ENCODE data around the gene PTPN22.

PTPN22 gene

DNA sequence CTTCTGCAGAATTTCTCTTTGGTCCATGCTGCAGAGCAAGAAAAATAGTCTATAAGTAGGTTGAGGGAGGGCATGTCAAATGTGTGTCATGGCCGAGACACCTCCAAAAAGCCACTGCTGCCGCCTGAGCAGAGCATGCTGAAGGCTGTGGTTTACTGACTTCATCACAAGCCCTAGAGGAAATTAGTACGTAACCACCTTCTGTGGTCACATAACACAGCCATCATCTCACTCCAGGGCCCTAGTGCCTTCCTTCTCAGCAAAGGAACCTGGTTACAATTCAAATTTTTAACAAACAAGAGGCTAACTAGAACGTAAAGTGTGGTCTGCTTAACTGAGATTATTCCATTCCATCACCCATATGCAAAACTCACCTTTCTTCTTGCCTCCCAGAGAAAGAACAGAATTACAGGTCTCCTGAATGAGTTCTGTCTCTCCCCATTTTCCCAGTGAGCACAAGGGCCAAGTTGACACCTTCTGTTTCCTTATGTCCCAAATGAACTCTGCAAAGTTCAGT, at the start of gene PTPN22:
Gene PTPN22, minus strand, starts transcription at position 116 of the 517 bp plus-strand sequence.
- no peak for DNase-seq

GRCh38 chr1:113918243-113918642, 46.7 kb upstream of the PTPN22 start:
- DNase-seq, result no peak

GRCh38 chr1:113917400-113918082, 46.0 kb upstream of the PTPN22 start:
- no peak for DNase-seq

- DNase-seq, result no peak
Observed at GRCh38 chr1:113916974-113917373, 45.5 kb upstream of the PTPN22 start.

DNA sequence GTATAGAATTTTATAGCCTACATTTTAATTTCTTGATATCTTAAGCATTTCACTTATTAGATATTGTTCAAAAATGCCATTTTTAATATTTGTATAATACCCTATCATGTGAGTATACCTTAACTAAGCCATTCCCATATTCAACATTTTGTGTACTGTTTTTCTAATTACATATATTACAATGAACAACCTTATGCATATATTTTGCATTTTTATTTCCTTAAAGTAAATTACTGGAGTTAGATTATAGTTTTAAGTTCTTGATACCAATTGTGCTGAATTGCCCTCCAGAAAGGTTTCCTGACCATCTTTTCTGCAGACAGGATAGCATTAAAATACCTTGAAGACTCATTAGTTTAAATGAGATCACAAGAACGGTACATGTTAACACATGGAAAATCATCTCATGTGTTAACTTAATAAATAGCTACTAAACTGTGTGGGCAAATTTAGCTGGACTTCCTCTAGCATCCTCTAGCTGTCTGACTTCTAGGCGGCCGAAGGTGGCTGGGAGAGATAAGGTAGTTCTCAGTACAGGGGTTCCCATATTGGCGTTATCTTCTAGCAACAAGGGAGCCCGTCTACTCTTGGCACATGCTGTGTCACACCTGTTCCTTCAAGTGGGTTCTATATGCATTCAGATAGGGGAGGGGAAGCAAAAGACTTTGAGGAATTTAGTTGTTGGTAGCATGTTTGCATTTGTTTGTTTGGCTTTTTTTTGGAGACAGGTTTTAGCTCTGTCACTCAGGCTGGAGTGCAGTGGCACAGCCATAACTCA, 42.6 kb upstream of the PTPN22 start:
- DNase-seq, result no peak

GRCh38 chr1:113913312-113913668, 41.8 kb upstream of the PTPN22 start:
- DNase-seq, result no peak

- DNase-seq, result peak; percentile 89 to 96
Observed at GRCh38 chr1:113912594-113913311, 41.2 kb upstream of the PTPN22 start.

DNA sequence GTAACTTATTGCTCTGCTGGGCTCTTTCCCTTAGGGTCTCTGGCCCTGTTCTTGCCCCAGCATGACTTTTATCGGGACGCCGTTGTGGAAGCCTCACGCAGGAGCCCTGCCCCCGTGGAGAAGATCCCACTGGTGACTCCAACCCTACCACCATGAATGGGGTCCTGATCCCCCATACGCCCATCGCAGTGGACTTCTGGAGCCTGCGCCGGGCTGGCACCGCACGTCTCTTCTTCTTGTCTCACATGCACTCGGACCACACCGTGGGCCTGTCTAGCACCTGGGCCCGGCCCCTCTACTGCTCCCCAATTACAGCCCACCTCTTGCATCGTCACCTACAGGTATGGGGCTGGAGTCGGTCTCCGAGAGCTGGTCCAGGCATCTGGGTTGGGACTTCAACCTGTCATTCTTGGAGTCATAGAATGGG, 33.9 kb upstream of the PTPN22 start:
- DNase-seq, result no peak

DNA sequence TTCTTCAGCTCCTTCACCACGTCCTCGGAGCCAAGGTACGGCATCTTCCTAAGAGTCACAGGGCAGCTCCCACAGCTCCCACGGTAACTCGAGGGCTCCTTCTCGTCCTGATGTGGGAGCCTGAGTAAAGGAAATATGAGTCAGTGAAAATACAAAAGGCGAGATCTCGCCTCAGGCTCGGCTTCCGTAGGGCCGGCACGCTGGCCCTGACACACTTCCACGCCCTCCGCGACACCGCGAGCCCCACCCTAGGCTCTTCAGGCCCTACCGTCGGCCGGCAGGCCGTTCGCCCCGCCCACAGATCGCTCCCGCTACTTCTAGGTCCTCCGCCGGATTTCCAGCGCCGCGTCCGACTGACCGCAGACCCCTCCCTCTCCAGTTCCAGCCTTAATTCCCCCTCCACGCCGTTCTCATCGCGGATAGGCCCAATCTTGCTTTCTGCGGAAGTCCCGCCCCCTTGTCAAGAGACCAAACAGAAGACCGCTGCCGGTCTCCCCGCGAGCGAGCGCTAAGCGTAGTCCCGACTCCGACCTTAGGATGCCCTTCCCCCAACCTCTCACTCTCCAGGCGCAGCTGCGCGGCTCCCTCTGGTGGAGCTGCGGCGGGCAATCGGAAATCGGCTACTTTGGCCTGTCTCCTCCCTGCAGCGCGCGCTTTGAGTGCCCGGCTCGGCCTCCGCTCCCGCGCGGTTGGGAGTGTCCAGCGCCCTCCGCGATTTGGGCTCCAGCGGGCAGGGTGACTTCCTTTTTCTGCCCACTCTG, 33.3 kb upstream of the PTPN22 start, which contains the start of the genes AP4B1 and DCLRE1B:
Gene AP4B1, minus strand, starts transcription at position 126 of the 761 bp plus-strand sequence. Its CDS starts 82 bp downstream, at position 44.
Gene DCLRE1B, plus strand, starts transcription at position 653 of the 761 bp plus-strand sequence. CDS start 261 bp downstream, outside the sequence.
- DNase-seq, result peak; percentile 99 to 100

DNA sequence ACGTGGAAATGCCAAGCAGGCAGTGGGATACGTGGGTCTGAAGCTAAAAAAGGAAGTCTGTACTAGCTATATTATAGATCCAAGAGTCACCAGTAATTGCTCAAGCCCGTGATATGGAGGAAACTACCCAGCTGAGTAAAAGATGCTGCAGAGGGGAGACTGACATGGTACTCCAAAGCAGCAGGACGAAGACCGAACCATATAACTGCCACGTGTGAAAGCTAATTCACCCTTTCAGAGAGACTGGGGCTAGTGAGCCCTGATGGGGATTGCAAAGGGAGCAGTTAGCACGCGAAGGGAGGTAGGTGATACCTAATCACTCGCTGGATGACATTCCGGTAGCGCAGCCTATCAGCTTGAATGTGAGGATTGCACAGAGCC, 32.8 kb upstream of the PTPN22 start:
- DNase-seq, result no peak

DNA sequence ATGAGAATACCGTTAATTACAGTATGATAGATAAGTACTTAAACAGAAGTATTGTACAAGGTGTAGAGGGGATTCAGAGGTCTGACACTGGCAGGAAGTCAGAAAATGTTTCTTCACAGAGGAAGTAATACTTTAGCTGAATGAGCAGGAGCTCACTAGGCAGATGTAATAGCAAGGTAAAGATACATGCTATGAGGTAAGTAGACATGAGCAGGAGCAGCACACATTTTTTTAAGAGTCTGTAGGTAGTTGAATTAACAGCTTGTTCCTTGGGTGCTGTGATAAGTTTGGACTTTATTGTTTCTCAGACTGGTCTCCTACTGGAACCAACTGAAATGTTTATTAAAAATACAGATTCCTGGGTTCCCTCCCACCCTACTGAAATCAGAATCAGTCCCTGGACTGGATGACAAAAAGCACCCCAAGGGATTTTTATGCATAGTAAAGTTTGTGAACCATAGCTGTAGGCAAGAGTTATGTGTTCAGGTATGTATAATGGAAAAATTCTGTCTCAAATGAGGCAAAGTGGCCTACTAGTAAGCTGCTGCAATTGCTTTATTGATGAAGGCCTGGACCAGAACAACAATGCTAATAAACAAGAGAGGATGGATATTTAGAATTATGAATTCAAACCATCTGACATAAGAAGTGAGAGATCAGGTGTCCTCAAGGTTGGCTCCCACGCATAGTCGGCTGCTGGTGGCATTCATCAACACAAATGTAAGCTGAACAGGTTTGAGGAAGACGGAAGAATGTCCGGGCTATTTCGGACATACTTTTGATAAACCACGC, 32.2 kb upstream of the PTPN22 start:
- no peak for DNase-seq

DNA sequence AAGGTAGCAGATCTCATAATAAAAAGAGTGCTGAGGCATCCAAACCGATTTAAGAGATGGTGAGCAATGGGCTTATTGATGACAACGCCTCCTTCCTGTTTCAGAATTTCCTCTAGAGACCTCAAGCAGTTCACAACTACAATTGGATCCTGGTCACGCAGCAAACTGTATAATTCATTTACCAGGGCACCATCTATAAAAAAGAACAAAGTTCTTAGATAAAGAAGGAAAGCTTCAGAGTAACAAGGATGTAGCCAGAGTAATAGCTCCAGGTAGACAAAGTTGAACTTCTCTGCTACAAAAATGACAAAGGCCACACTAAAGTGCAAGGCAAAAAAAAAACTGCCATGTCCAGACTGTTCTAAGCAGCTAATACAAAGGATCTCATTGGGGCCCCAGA, 29.7 kb upstream of the PTPN22 start:
- no peak for DNase-seq

DNA sequence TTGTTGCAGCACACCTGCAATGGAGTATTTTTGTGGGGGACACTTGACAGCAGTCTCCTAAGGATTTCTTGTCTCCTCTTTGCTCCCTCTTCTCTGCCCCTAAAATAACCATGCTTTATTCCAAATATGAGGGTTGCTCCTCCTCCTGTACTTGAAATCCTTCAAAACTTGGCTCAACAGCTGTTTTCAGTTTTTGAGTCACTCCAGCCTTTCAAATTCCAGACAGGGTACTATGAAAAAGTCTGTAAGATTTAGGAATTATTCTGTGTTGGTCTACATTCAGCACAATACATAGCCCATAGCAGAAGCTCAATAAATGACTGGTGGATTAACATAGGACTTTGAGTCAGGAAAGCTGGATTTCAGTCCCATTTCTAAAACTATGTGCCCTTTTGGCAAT, 27.6 kb upstream of the PTPN22 start:
- no peak for DNase-seq

DNA sequence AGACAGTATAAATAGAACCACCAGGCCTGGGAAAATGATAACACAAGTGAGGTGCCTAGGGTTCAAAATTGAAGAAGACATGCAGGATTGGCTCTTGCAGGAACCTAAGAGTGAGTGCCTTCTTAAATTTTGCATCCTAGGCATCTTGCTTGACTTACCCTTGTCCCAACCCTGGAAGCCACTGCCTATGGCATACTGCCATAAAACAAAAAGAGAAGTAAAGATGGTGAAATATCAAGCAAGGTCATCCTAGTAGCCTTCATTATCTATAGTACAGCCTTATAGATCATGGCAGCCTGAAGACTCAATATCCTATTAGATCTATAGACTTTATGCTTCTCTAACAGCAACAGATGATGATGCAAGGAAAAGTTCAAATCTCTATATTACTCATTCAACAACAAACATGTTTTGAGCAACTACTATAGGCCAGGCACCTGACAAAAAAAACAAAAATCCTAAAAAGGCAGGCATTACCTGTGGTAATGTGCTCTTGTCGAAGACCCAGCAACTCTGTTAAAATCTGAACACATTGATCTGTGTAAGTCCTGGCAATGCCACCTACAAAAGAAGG, 26.8 kb upstream of the PTPN22 start:
- no peak for DNase-seq

DNA sequence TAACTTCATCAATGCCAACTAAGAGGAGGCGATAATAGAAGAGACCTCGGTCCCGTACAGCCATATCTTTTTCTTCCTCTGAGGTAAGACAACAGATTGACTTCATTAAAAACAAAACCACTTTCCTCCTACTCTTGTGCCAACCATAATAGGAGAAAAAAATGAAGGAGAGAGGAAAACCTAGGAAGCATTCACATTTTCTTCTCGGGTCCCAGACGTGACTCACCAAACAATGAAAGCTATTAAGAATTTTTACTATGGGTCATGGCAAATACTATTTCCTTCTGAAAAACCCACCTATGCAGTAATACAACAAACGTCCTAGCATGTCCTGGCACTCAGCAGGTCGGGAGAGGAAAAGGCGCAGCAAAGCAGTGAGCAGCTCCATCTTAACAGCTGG, 24.4 kb upstream of the PTPN22 start:
- DNase-seq, result no peak

DNA sequence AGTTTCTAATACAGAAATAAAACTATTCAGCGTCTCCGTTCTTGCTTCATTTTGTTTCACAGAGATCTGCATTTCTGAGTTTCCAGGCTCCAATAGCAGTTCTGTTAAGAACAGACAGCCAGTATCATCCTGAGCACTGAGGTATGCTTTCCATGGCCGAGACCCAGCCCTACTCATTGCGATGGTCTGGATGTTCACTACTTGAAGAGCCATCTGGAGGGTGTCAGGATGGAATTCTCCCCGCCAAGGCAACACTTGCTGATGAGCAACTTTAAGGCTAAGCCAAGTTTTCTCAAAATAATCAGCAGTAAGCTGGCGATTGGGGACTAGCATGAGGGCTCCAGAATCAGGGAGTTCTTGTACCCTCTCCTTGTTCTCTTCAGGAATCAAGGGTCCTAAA, 23.6 kb upstream of the PTPN22 start:
- DNase-seq, result no peak

GRCh38 chr1:113893267-113893666, 21.8 kb upstream of the PTPN22 start:
- DNase-seq, result no peak

GRCh38 chr1:113891631-113892220, 20.2 kb upstream of the PTPN22 start:
- DNase-seq, result no peak

DNA sequence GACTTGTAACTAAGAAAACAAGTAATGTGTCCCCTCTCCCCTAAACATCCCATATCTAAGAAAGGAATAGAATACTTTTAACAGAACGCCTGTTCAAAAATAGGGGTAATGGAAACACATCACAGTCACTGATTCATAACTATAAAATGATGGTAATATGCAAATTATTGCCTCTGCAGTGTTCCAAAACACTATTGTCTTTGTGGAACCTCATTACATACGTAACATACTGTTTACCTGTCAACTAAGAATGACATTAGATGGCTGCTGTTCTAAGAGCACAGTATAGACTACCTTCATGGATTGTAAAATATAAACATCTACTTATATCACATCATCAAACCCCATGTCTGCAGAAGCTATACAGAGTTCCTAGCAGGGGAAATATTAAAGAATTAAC, 19.3 kb upstream of the PTPN22 start:
- no peak for DNase-seq

- DNase-seq, result no peak
Observed at GRCh38 chr1:113887402-113888175, 16.1 kb upstream of the PTPN22 start, which contains the start of gene BCL2L15. TSS of gene BCL2L15 (minus strand) at chr1:113887581. CDS start at chr1:113887375, 206 bp downstream.
